Lower lobe of right lung (tissue), 2 donors: ENCODE measurements around the gene HRH3. TPM values are rescaled to one million over a fixed set of nuclear protein-coding genes. Genes with fewer than 3 reads are reported as not detected.

Source experiments
- ATAC-seq, 2 donors: fragments of 200-7000 bp; cut with Tn5 transposase; one replicate each; pipeline ENCODE4 v1.9.1; 2020 to 2022; ENCODE audit warnings: mild to moderate bottlenecking in 2 of 2, moderate library complexity in 2 of 2
- DNase-seq: peaks from one replicate; pipeline ENCODE4 v3.0.0-alpha.2; 2020
- H3K27ac ChIP-seq: fragments of 200-600 bp; one replicate; pipeline ENCODE4 v1.8.0; 2022
- H3K27me3 ChIP-seq: fragments of 200-600 bp; one replicate; pipeline ENCODE4 v1.8.0; 2022; ENCODE audit warnings: low read depth
- H3K36me3 ChIP-seq: fragments of 200-600 bp; one replicate; pipeline ENCODE4 v1.8.0; 2022; ENCODE audit warnings: mild to moderate bottlenecking
- H3K4me1 ChIP-seq: fragments of 200-600 bp; one replicate; pipeline ENCODE4 v1.8.0; 2022
- H3K4me3 ChIP-seq: fragments of 200-600 bp; one replicate; pipeline ENCODE4 v1.8.0; 2022; ENCODE audit warnings: mild to moderate bottlenecking
- H3K9me3 ChIP-seq: fragments of 200-600 bp; one replicate; pipeline ENCODE4 v1.8.0; 2022
- CTCF ChIP-seq: fragments of 200-600 bp; IDR thresholded peaks from one replicate; pipeline ENCODE4 v1.8.0; 2022; ENCODE audit warnings: antibody characterized with exemption, mild to moderate bottlenecking
- intact Hi-C: fragments of 100-400 bp; cut with DNase I; formaldehyde crosslinking; loops from one replicate; pipeline ENCODE4 v1.11.0; 2022
- total RNA-seq: library from RNA; stranded (reverse); fragmentation: NEBNext Ultra II Directional; extraction: Animal tissue kit (Norgen Biotek cat#: 25700); gene quantifications from one replicate; pipeline ENCODE4 v1.2.1, GENCODE V29; 2021
- donor health status: DM: no; HTN: yes; CAD: no; lungs with severe emphysema.

HRH3 gene
- total RNA-seq, 1 donor from 2014 or later = not detected

DNA sequence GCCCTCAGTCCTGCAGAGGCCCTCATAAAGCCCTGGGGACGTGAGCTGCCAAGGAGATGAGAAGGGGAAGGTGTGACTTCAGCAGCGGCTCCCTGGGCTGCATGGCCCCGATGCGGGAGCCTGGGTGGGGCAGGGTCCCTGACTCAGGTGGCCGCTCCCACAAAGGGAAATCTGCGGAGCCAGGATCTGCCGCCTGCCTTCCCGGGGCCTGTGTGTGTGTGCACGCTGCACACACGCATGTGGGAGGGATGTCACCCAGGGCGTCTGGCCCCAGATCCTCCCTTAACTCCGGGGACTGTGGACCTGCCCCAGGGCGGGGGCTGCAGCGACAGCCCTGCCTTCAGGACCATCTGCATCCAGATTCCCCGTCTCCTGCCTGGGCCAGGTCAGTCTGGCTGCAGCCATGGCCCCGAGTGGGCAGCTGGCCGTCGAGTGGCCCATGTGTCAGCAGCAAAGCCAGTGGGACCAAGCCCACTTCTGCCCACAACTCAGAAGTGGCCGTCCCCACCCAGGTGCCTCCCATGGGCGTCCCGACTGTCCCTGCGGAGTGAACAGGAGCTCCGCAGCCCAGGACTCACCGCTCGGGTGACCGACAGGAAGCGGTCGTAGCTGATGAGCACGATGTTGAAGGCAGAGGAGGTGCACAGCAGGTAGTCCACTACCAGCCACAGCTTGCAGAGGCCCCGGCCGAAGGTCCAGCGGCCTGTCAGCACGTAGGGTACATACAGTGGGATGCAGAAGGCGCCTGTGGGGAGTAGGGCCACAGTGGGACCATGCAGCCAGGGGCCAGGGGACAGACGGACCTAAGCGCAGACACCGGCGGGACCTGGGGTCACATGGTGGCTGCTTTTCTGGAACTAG lies 1.9 kb downstream of the HRH3 start:
- Histone ChIP-seq H3K27ac (no peak overlapping the region), H3K27me3 (peaks cover 88% of the 10 kb centered on the region), H3K36me3 (no peaks in the 10 kb centered on the region), H3K9me3 (no peaks in the 10 kb centered on the region), H3K4me1 (peaks cover 7% of the 10 kb centered on the region), H3K4me3 (no peak overlapping the region)
- no peak for DNase-seq
- intact Hi-C loops = no loop called here
- no peak for ATAC-seq
- TF ChIP-seq CTCF = no peak

DNA sequence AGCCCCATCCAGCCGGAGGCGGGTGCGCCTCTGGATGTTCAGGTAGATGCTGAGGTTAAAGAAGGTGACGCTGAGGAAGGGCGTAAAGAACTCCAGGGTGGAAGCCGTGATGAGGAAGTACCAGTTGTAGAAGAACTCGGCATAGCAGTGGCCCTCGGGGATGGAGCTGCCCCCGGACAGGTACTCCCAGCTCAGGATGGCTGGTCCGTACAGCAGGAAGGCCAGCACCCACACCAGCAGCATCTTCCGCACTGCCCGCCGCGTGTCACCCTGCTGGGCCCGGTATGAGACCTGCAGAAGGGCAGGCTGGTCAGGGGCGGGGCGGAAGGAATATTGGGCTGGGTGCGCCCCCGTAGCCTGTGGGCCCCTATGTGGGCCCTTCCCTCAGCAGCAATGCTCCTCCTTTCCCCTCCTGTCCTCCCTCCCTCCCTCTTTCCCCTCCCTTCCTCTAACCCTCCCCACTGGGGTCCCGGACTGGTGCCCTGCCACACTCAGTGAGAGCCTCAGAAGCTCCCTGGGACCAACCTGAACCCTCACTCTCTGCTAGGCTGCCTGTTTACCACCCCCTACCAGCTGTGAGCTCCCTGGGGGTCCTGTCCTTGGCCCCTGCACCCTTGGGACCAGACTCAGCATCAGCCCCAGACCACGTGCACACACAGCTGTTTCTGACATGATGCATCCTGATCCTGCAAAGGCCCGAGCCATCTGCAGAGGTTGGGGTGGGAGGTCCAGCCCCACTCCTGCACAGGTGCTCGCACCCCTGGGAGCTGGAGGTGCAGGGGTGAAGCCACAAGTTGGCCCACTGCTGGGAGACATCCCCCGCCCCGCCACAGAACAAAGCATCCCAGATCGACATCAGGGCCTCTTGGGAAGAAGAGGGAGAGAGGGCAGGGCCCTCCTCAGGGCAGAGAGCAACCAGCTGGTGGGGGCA lies 3.2 kb downstream of the HRH3 start:
- Histone ChIP-seq H3K4me3 (no peak overlapping the region), H3K36me3 (no peaks in the 10 kb centered on the region), H3K27ac (no peak overlapping the region), H3K9me3 (no peaks in the 10 kb centered on the region), H3K27me3 (peaks cover 82% of the 10 kb centered on the region), H3K4me1 (peaks cover 7% of the 10 kb centered on the region)
- intact Hi-C loops = no loop called here
- no peak for DNase-seq
- TF ChIP-seq CTCF = no peak
- no peak for ATAC-seq

GRCh38 chr20:62215991-62216635 lies 4.0 kb downstream of the HRH3 start:
- intact Hi-C loops = no loop called here
- H3K36me3 ChIP-seq = no peaks in the 10 kb centered on the region
- DNase-seq = no peak
- H3K27me3 ChIP-seq = peaks cover 82% of the 10 kb centered on the region
- H3K9me3 ChIP-seq = no peaks in the 10 kb centered on the region
- peaks cover 7% of the 10 kb centered on the region for H3K4me1 ChIP-seq
- no peak overlapping the region for H3K27ac ChIP-seq
- ATAC-seq = no peak
- TF ChIP-seq CTCF = no peak
- no peak overlapping the region for H3K4me3 ChIP-seq

DNA sequence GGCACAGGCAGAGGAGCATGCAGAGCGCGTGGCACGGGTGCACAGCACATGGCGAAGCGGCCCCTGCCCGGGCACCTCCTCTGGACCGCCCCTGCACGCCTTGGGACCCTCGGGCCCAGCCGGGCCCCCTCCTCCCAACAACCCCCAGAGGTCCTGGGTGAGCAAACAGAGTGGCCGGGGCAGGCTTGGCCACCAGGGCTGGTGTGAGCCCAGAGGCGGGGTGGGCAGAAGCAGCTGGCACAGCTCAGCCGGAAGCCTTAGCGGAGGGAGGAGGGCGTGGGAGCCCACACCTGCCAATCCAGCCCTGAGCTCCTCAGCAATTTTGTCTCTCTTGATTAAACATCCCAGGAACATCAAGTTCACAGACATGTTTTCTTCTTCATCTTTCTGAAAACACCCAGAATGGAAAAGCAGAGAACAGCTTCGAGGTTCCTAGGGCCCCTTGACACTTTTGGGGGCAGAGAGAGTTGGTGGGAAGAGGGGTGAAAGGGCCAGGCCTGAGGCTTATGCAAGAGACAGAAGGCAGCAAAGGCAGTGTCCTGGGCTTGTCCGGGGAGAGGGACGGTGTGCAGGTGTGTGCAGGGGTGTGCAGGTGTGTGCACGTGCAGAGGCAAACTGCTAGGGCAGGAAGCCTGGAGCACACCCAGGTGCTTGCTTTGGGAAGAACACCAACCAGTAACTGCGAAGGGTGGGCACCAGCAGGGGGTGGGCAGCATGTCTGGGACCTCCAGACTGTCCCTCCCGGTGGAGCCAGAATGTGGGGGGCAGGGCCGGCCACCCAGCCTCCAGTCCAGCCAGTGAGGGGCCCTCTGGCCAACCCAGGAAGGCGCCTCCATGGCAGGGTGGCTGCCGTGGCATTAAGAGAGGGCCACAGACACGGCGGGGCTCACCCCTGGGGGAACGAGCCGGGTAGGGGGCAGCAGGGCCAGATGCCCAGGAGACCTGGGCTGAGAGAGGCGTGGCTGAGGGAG lies 4.8 kb downstream of the HRH3 start:
- DNase-seq (no peak), ATAC-seq (no peak)
- intact Hi-C loops = no loop called here
- Histone ChIP-seq H3K4me1 (peaks cover under 1% of the 10 kb centered on the region), H3K27ac (no peak overlapping the region), H3K36me3 (no peaks in the 10 kb centered on the region), H3K4me3 (no peak overlapping the region), H3K9me3 (no peaks in the 10 kb centered on the region), H3K27me3 (peaks cover 82% of the 10 kb centered on the region)
- TF ChIP-seq CTCF = no peak
